ENCODE results near the gene CHID1.

The CHID1 gene

GRCh38 chr11:910589-911030, at the start of gene CHID1:
Gene CHID1 (minus strand): TSS chr11:910810. CDS start chr11:904816, 5,994 bp downstream.
- DNase-seq (ENCODE audit: low read depth) = peak; percentile 89
- H3K4me3 ChIP-seq (ENCODE audit: low read depth, low read length) = peak within 1 kb of the TSS; percentile 73
- TF ChIP-seq POLR2A (IDR thresholded peaks at IDR 0.05; ENCODE audit: extremely low read depth, insufficient read length) (peak; percentile 45), CTCF (IDR thresholded peaks at IDR 0.05; ENCODE audit: low read depth, low read length) (no peak), MYC (IDR thresholded peaks at IDR 0.05; ENCODE audit: low read depth, low read length) (0 out of 2 replicates have a peak, but pooled peaks have one; percentile 5), MAX (IDR thresholded peaks at IDR 0.05; ENCODE audit: low read depth, low read length) (no peak; the same call in 1 of the 2 replicates)

- TF ChIP-seq MYC (IDR thresholded peaks at IDR 0.05; ENCODE audit: low read depth, low read length) (no peak), CTCF (IDR thresholded peaks at IDR 0.05; ENCODE audit: low read depth, low read length) (no peak), POLR2A (IDR thresholded peaks at IDR 0.05; ENCODE audit: extremely low read depth, insufficient read length) (no peak)
- H3K4me3 ChIP-seq (ENCODE audit: low read depth, low read length) = no peak overlapping the region
- DNase-seq (ENCODE audit: low read depth) = no peak
Measured at GRCh38 chr11:959608-960007, 49.0 kb upstream of the CHID1 start.

- no peak for DNase-seq (ENCODE audit: low read depth)
- TF ChIP-seq CTCF (IDR thresholded peaks at IDR 0.05; ENCODE audit: low read depth, low read length) = no peak
- TF ChIP-seq MYC (IDR thresholded peaks at IDR 0.05; ENCODE audit: low read depth, low read length) = no peak
- TF ChIP-seq MAX (IDR thresholded peaks at IDR 0.05; ENCODE audit: low read depth, low read length) = no peak
- no peak for TF ChIP-seq POLR2A (IDR thresholded peaks at IDR 0.05; ENCODE audit: extremely low read depth, insufficient read length)
- H3K4me3 ChIP-seq (ENCODE audit: low read depth, low read length) = no peak overlapping the region
Measured at GRCh38 chr11:959027-959426, 48.4 kb upstream of the CHID1 start.

- H3K4me3 ChIP-seq (ENCODE audit: low read depth, low read length) = no peak overlapping the region
- no peak for DNase-seq (ENCODE audit: low read depth)
- TF ChIP-seq MYC (IDR thresholded peaks at IDR 0.05; ENCODE audit: low read depth, low read length) (no peak), MAX (IDR thresholded peaks at IDR 0.05; ENCODE audit: low read depth, low read length) (no peak), CTCF (IDR thresholded peaks at IDR 0.05; ENCODE audit: low read depth, low read length) (no peak), POLR2A (IDR thresholded peaks at IDR 0.05; ENCODE audit: extremely low read depth, insufficient read length) (no peak)
Measured at GRCh38 chr11:958101-958500, 47.5 kb upstream of the CHID1 start.

- TF ChIP-seq CTCF (IDR thresholded peaks at IDR 0.05; ENCODE audit: low read depth, low read length) = no peak
- no peak for TF ChIP-seq POLR2A (IDR thresholded peaks at IDR 0.05; ENCODE audit: extremely low read depth, insufficient read length)
- no peak for TF ChIP-seq MAX (IDR thresholded peaks at IDR 0.05; ENCODE audit: low read depth, low read length)
- TF ChIP-seq MYC (IDR thresholded peaks at IDR 0.05; ENCODE audit: low read depth, low read length) = no peak
- DNase-seq (ENCODE audit: low read depth) = no peak
- no peak overlapping the region for H3K4me3 ChIP-seq (ENCODE audit: low read depth, low read length)
Measured at GRCh38 chr11:957212-957920, 46.8 kb upstream of the CHID1 start.

All from NB4 (cell line).